ENCODE measurements around the gene RAMP3.

GRCh38 chr7:45180084-45180986 lies 22.7 kb downstream of the RAMP3 start:
- TF ChIP-seq EZH2 (IDR thresholded peaks at IDR 0.05; ENCODE audit: low read depth) = 0 out of 2 replicates have a peak, but pooled peaks have one; percentile 6
- no peak for TF ChIP-seq CTCF (conservative IDR thresholded peaks at IDR 0.05)
